Measurements from ENCODE around the gene PARP11.
"Not testable (repeated sequence)": the region's sequence is repeated elsewhere in the genome, so short reads cannot be mapped to it uniquely, and the experiment has no call there.

Gene PARP11

GRCh38 chr12:3885277-3886094 lies 12.3 kb upstream of the PARP11 start:
- DNase-seq, result peak in 15 of 42 donors; percentile 3 to 71 (median 29)
- intact Hi-C loops (cut with DNase I), result loop anchor here (5.0 kb wide), 2 partner anchors 152 to 392 kb away; no protein-coding TSS in a partner anchor

GRCh38 chr12:3884671-3885070 lies 11.5 kb upstream of the PARP11 start:
- intact Hi-C loops (cut with DNase I), result loop anchor here (5.0 kb wide), 2 partner anchors 153 to 393 kb away; no protein-coding TSS in a partner anchor

GRCh38 chr12:3882896-3883564 lies 9.8 kb upstream of the PARP11 start:
- intact Hi-C loops (cut with DNase I), result no loop called here
- DNase-seq, result no peak

More at GRCh38 chr12:3884671-3885070, 11.5 kb upstream of the PARP11 start:
- DNase-seq, result no peak

GRCh38 chr12:3882406-3882805 lies 9.2 kb upstream of the PARP11 start:
- intact Hi-C loops (cut with DNase I), result no loop called here
- no peak for DNase-seq

- DNase-seq, result no peak
- intact Hi-C loops (cut with DNase I), result no loop called here
Observed at GRCh38 chr12:3881281-3881950, 8.2 kb upstream of the PARP11 start.

GRCh38 chr12:3879846-3880245 lies 6.6 kb upstream of the PARP11 start:
- DNase-seq, result no peak
- intact Hi-C loops (cut with DNase I), result no loop called here

- intact Hi-C loops (cut with DNase I), result no loop called here
- no peak for DNase-seq
Observed at GRCh38 chr12:3871356-3871755, 1.8 kb downstream of the PARP11 start.

- DNase-seq, result no peak
- intact Hi-C loops (cut with DNase I), result no loop called here
Observed at GRCh38 chr12:3869865-3870264, 3.3 kb downstream of the PARP11 start.

- no peak for DNase-seq
- intact Hi-C loops (cut with DNase I), result no loop called here
Observed at GRCh38 chr12:3869433-3869832, 3.8 kb downstream of the PARP11 start.

GRCh38 chr12:3863756-3864155 lies 9.4 kb downstream of the PARP11 start:
- DNase-seq, result no peak
- intact Hi-C loops (cut with DNase I), result no loop called here

- intact Hi-C loops (cut with DNase I), result no loop called here
- no peak for DNase-seq
Observed at GRCh38 chr12:3842517-3842916, 30.7 kb downstream of the PARP11 start.

GRCh38 chr12:3841783-3842182 lies 31.4 kb downstream of the PARP11 start:
- DNase-seq, result no peak
- intact Hi-C loops (cut with DNase I), result no loop called here

- intact Hi-C loops (cut with DNase I); DNase-seq: not testable (repeated sequence)
Observed at GRCh38 chr12:3840833-3841232, 32.4 kb downstream of the PARP11 start.

- peak in 1 of 42 donors; percentile 11 for DNase-seq
- intact Hi-C loops (cut with DNase I), result not testable (repeated sequence)
Observed at GRCh38 chr12:3839745-3840144, 33.5 kb downstream of the PARP11 start.

- peak in 1 of 42 donors; percentile 36 for DNase-seq
- intact Hi-C loops (cut with DNase I), result not testable (repeated sequence)
Observed at GRCh38 chr12:3838701-3839548, 34.3 kb downstream of the PARP11 start.

- intact Hi-C loops (cut with DNase I), result no loop called here
- no peak for DNase-seq
Observed at GRCh38 chr12:3838076-3838475, 35.1 kb downstream of the PARP11 start.

GRCh38 chr12:3837049-3837448 lies 36.1 kb downstream of the PARP11 start:
- intact Hi-C loops (cut with DNase I), result no loop called here
- DNase-seq, result no peak

- DNase-seq, result no peak
- intact Hi-C loops (cut with DNase I), result no loop called here
Observed at GRCh38 chr12:3836641-3837040, 36.6 kb downstream of the PARP11 start.

GRCh38 chr12:3835914-3836313 lies 37.3 kb downstream of the PARP11 start:
- DNase-seq, result no peak
- intact Hi-C loops (cut with DNase I), result no loop called here

All from head of caudate nucleus (tissue), 42 donors.